ENCODE results near the gene FOXD4L3. TPM values are rescaled to one million over a fixed set of nuclear protein-coding genes. Genes with fewer than 3 reads are reported as not detected.
"Not testable (repeated sequence)": the region's sequence is repeated elsewhere in the genome, so short reads cannot be mapped to it uniquely, and the experiment has no call there.

The FOXD4L3 gene
- total RNA-seq, 2 donors from 2014 or later = 0.15 TPM; not detected in 1

DNA sequence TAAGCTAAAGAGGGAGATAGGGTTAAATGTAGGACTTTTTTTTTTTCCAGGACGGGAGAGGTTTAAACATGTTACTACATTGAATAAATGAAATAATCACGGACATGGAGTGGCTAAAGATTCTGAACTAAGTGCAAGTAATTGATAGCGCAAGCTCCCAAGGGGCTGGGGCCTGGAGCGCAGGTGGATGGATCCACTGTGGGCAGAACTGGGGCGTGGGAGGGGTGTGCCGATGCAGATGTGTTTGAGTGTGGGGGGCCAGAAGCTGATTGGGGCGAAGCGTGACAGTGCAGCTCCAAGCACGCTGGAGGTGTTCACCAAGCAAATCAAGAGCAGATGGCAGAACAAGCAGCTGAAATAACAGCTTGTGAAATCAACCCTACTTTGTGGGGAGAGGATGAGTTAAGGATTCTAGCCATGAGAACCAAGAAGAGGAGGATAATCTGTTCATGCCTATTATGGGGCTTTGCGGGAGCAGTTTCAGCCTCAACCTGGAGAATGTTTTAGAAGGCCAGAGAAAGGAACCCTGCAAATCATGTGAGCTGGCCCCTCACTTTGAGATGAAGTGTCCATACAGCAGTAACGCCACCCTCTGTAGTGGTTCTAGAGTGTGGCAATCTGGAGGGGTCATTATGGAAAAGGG, 28.0 kb downstream of the FOXD4L3 start:
- not testable (repeated sequence) for H3K9ac ChIP-seq (ENCODE audit: extremely low read depth, low read length, poor library complexity, severe bottlenecking); H3K9me3 Mint-ChIP-seq; DNase-seq; H3K4me1 ChIP-seq (ENCODE audit: control insufficient read depth, insufficient read depth, low read length); H3K36me3 Mint-ChIP-seq (ENCODE audit: low read depth); H3K27me3 ChIP-seq (ENCODE audit: control insufficient read depth, insufficient read depth, low read length, poor library complexity, severe bottlenecking); H3K27ac ChIP-seq (ENCODE audit: low read depth, low read length); H3K4me1 Mint-ChIP-seq; H3K36me3 ChIP-seq (ENCODE audit: control insufficient read depth, insufficient read depth, low read length); H3K4me3 ChIP-seq (ENCODE audit: low read length); H3K4me3 Mint-ChIP-seq; H3K9me3 ChIP-seq (ENCODE audit: control insufficient read depth, low read length); H3K27ac Mint-ChIP-seq
- H3K27me3 Mint-ChIP-seq (ENCODE audit: insufficient read depth) = peaks cover 15% of the 10 kb centered on the region
- 84% methylated on average over 5 of the region's 11 CpGs; no CpG with 5 or more reads in 1 of the 2 experiments for WGBS, 2 experiments (ENCODE audit: insufficient coverage in 1 of 2, insufficient read length in 1 of 2)

DNA sequence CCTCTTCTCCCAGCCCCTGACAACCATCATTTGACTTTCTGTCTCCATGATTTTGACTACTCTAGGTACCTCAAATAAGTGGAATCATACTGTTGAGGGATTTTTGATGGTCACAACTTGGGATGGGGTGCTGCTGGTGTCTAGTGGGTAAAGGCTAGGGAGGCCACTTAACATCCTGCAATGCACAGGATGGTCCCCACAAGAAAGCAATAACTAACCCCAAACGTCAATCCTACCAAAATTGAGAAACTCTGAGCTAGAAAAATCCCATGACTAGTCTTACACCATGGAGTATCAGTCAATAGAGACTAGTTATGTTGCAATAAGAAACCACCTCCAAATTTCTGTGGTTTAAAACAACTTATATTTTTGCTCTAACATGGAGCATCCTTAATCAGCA, 29.5 kb downstream of the FOXD4L3 start:
- not testable (repeated sequence) for H3K27ac ChIP-seq (ENCODE audit: low read depth, low read length); H3K4me1 Mint-ChIP-seq; H3K36me3 ChIP-seq (ENCODE audit: control insufficient read depth, insufficient read depth, low read length); H3K9me3 ChIP-seq (ENCODE audit: control insufficient read depth, low read length); H3K27ac Mint-ChIP-seq; H3K9ac ChIP-seq (ENCODE audit: extremely low read depth, low read length, poor library complexity, severe bottlenecking); H3K4me3 Mint-ChIP-seq; H3K4me3 ChIP-seq (ENCODE audit: low read length); DNase-seq; H3K36me3 Mint-ChIP-seq (ENCODE audit: low read depth); H3K9me3 Mint-ChIP-seq; H3K27me3 ChIP-seq (ENCODE audit: control insufficient read depth, insufficient read depth, low read length, poor library complexity, severe bottlenecking); H3K4me1 ChIP-seq (ENCODE audit: control insufficient read depth, insufficient read depth, low read length)
- H3K27me3 Mint-ChIP-seq (ENCODE audit: insufficient read depth) = peaks cover 17% of the 10 kb centered on the region
- whole genome bisulfite sequencing, 2 experiments (ENCODE audit: insufficient coverage in 1 of 2, insufficient read length in 1 of 2) = no CpG with 5 or more reads among the region's 1 CpG

DNA sequence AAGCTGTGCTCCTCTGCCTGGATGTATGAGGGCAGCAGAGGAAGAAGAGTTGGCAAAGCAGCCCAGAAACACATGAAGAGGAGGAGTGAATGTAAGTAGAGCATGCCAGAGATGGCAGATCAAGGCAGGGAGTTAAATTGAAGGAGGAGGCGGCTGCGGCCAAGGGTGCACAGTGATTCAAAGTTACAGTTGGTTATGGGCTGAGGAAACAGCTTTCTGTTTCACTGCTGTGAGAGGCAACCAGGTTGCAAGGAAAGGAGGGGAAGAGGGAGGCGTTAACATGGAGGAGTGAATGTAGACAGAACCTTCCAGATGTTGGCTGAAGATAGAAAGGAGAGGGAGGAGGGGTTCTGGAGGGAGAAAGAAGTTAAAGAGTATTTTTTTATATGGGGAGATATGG, 33.3 kb downstream of the FOXD4L3 start:
- H3K36me3 Mint-ChIP-seq (ENCODE audit: low read depth); H3K4me1 ChIP-seq (ENCODE audit: control insufficient read depth, insufficient read depth, low read length); H3K9me3 ChIP-seq (ENCODE audit: control insufficient read depth, low read length); H3K27me3 ChIP-seq (ENCODE audit: control insufficient read depth, insufficient read depth, low read length, poor library complexity, severe bottlenecking); H3K27ac Mint-ChIP-seq; H3K4me1 Mint-ChIP-seq; H3K4me3 Mint-ChIP-seq; H3K27ac ChIP-seq (ENCODE audit: low read depth, low read length); H3K9ac ChIP-seq (ENCODE audit: extremely low read depth, low read length, poor library complexity, severe bottlenecking); H3K4me3 ChIP-seq (ENCODE audit: low read length); H3K36me3 ChIP-seq (ENCODE audit: control insufficient read depth, insufficient read depth, low read length); H3K9me3 Mint-ChIP-seq; DNase-seq: not testable (repeated sequence)
- no CpG with 5 or more reads among the region's 3 CpGs for WGBS, 2 experiments (ENCODE audit: insufficient coverage in 1 of 2, insufficient read length in 1 of 2)
- H3K27me3 Mint-ChIP-seq (ENCODE audit: insufficient read depth) = peaks cover 12% of the 10 kb centered on the region

DNA sequence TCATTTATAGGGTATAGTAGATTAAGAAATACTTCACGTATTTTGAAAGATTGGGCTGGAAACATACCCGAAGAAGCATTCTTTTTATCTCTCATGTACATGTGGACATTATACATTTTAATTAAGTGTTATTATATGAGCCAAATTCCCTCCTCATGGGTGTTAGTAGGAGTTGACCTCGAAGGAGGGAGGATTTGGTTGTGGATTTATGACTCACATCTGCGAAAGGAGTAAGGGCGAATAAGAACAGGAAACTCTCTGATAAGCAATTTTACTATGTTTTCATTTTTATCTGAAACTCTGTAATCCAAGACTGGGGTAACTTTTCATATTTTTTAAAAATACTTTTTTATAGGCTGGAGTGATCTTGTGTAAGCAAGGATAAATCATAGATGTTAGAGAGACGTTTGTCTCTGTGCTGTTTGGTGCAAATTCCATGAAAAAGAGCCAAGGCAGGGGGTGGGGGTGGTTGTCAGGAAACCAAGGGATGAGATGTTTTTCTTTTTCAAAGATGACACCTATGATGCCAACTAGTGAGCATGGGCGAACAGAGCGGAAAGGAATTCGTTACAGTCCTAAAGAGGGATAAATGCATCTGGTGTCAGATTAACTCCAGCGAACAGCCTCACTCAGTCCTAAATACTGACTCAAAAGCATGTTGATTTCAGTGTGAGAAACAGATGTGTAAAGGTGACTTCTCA, 34.1 kb downstream of the FOXD4L3 start:
- not testable (repeated sequence) for H3K4me1 Mint-ChIP-seq

DNA sequence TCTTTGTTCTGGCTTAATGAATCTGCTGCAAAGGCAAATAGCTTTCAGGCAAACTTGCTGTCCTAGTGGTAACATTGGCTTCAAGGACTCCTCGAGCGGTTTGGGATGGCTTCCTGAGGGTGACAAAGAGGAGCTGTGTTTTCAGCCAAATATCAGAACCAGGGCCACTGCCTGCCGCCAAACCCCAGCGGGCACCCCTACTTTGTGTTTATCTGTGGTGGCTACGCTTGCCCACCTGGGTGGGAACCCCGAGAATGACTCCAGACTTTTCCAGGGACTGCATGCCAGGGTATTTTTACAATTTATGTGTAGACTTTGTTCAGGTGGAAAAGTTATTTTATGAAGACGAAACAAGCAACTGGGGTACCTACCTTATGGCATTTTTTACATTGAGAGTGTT, 35.3 kb downstream of the FOXD4L3 start:
- not testable (repeated sequence) for H3K27ac ChIP-seq (ENCODE audit: low read depth, low read length); H3K27ac Mint-ChIP-seq; H3K9ac ChIP-seq (ENCODE audit: extremely low read depth, low read length, poor library complexity, severe bottlenecking); H3K36me3 ChIP-seq (ENCODE audit: control insufficient read depth, insufficient read depth, low read length); H3K4me3 Mint-ChIP-seq; H3K4me1 Mint-ChIP-seq; H3K36me3 Mint-ChIP-seq (ENCODE audit: low read depth); H3K9me3 Mint-ChIP-seq; H3K4me3 ChIP-seq (ENCODE audit: low read length); H3K4me1 ChIP-seq (ENCODE audit: control insufficient read depth, insufficient read depth, low read length); DNase-seq; H3K9me3 ChIP-seq (ENCODE audit: control insufficient read depth, low read length); H3K27me3 ChIP-seq (ENCODE audit: control insufficient read depth, insufficient read depth, low read length, poor library complexity, severe bottlenecking)
- 80 to 92% methylated on average over 1 to 6 of the region's 7 CpGs for WGBS, 2 experiments (ENCODE audit: insufficient coverage in 1 of 2, insufficient read length in 1 of 2)
- peaks cover 14% of the 10 kb centered on the region for H3K27me3 Mint-ChIP-seq (ENCODE audit: insufficient read depth)

More for the DNA sequence above, 34.1 kb downstream of the FOXD4L3 start:
- no CpG with 5 or more reads among the region's 10 CpGs for WGBS, 2 experiments (ENCODE audit: insufficient coverage in 1 of 2, insufficient read length in 1 of 2)
- not testable (repeated sequence) for H3K27ac Mint-ChIP-seq; H3K9me3 Mint-ChIP-seq; H3K9ac ChIP-seq (ENCODE audit: extremely low read depth, low read length, poor library complexity, severe bottlenecking); H3K36me3 ChIP-seq (ENCODE audit: control insufficient read depth, insufficient read depth, low read length); H3K4me1 ChIP-seq (ENCODE audit: control insufficient read depth, insufficient read depth, low read length); H3K36me3 Mint-ChIP-seq (ENCODE audit: low read depth); H3K27me3 ChIP-seq (ENCODE audit: control insufficient read depth, insufficient read depth, low read length, poor library complexity, severe bottlenecking); H3K4me3 ChIP-seq (ENCODE audit: low read length); DNase-seq; H3K9me3 ChIP-seq (ENCODE audit: control insufficient read depth, low read length); H3K27ac ChIP-seq (ENCODE audit: low read depth, low read length); H3K4me3 Mint-ChIP-seq
- H3K27me3 Mint-ChIP-seq (ENCODE audit: insufficient read depth) = peaks cover 12% of the 10 kb centered on the region
